ENCODE measurements around the gene PNLIPRP1. TPM values are rescaled to one million over a fixed set of nuclear protein-coding genes. Genes with fewer than 3 reads are reported as not detected.

PNLIPRP1 gene
- total and polyA plus RNA-seq, 8 donors, result 3,212 to 8,927 (median 4,675) TPM

GRCh38 chr10:116548301-116548700 is 42.5 kb upstream of the PNLIPRP1 start:
- H3K27me3 ChIP-seq, result no peaks in the 10 kb centered on the region
- TF ChIP-seq CTCF (IDR thresholded peaks at IDR 0.05), result no peak
- no peak for FAIRE-seq
- peaks cover 5 to 13% (median 7%) of the 10 kb centered on the region in 3 donors for H3K4me1 ChIP-seq
- peak overlapping the region in 3 of 4 donors; percentile 18 to 44 (median 34) for H3K4me3 ChIP-seq
- H3K36me3 ChIP-seq, result no peaks in the 10 kb centered on the region
- H3K27ac ChIP-seq, result peak overlapping the region; percentile 72 to 85 (median 75)
- intact Hi-C loops (cut with DNase I), result no loop called here
- WGBS, 2 donors, result 34 to 47% methylated on average over 5 of the region's 5 CpGs
- ATAC-seq, result peak in 3 of 4 donors; percentile 10 to 29 (median 27)
- peak in 2 of 6 donors; percentile 35 to 40 for DNase-seq
- no peaks in the 10 kb centered on the region for H3K9me3 ChIP-seq

GRCh38 chr10:116553378-116553980 is 37.3 kb upstream of the PNLIPRP1 start:
- no peaks in the 10 kb centered on the region for H3K9me3 ChIP-seq
- H3K4me3 ChIP-seq, result peak overlapping the region in 3 of 4 donors; percentile 9 to 43 (median 25)
- H3K27me3 ChIP-seq, result no peaks in the 10 kb centered on the region
- H3K36me3 ChIP-seq, result peaks cover 0 to 19% (median 0%) of the 10 kb centered on the region in 3 donors
- intact Hi-C loops (cut with DNase I), result no loop called here
- DNase-seq (peak in 4 of 6 donors; percentile 73 to 89 (median 88)), FAIRE-seq (no peak), ATAC-seq (peak; percentile 43 to 56 (median 46))
- WGBS, 2 donors, result 35 to 46% methylated on average over 13 of the region's 13 CpGs
- H3K4me1 ChIP-seq, result peaks cover 0 to 3% (median 0%) of the 10 kb centered on the region in 3 donors
- TF ChIP-seq CTCF (IDR thresholded peaks at IDR 0.05), result no peak
- peak overlapping the region; percentile 73 to 84 (median 80) for H3K27ac ChIP-seq

- ATAC-seq, result peak; percentile 8 to 28 (median 24)
- WGBS, 2 donors, result 15 to 18% methylated on average over 5 of the region's 5 CpGs
- DNase-seq, result peak in 2 of 6 donors; percentile 47 to 56
- H3K4me1 ChIP-seq, result peaks cover 0 to 4% (median 0%) of the 10 kb centered on the region in 3 donors
- intact Hi-C loops (cut with DNase I), result no loop called here
- no peaks in the 10 kb centered on the region for H3K9me3 ChIP-seq
- TF ChIP-seq CTCF (IDR thresholded peaks at IDR 0.05), result no peak
- H3K27ac ChIP-seq, result peak overlapping the region; percentile 73 to 84 (median 80)
- no peak for FAIRE-seq
- no peaks in the 10 kb centered on the region for H3K27me3 ChIP-seq
- peak overlapping the region in 3 of 4 donors; percentile 9 to 43 (median 25) for H3K4me3 ChIP-seq
- peaks cover 0 to 27% (median 0%) of the 10 kb centered on the region in 3 donors for H3K36me3 ChIP-seq
Observed at GRCh38 chr10:116554628-116555027, 36.1 kb upstream of the PNLIPRP1 start.

GRCh38 chr10:116555880-116556279 is 34.9 kb upstream of the PNLIPRP1 start:
- intact Hi-C loops (cut with DNase I), result no loop called here
- DNase-seq (no peak), FAIRE-seq (no peak), ATAC-seq (peak in 1 of 4 donors; percentile 1)
- Histone ChIP-seq H3K27me3 (no peaks in the 10 kb centered on the region), H3K27ac (peak overlapping the region; percentile 73 to 84 (median 80)), H3K9me3 (no peaks in the 10 kb centered on the region), H3K4me3 (peak overlapping the region in 3 of 4 donors; percentile 1 to 43 (median 25)), H3K36me3 (peaks cover 0 to 31% (median 0%) of the 10 kb centered on the region in 3 donors), H3K4me1 (peaks cover 0 to 5% (median under 1%) of the 10 kb centered on the region in 3 donors)
- WGBS, 2 donors, result 32 to 36% methylated on average over 6 of the region's 6 CpGs
- no peak for TF ChIP-seq CTCF (IDR thresholded peaks at IDR 0.05)
